Naive thymus-derived CD4-positive, alpha-beta T cell (primary cell): ENCODE measurements around the gene MKNK2. TPM values are rescaled to one million over a fixed set of nuclear protein-coding genes. Genes with fewer than 3 reads are reported as not detected.
"Not testable (repeated sequence)": the region's sequence is repeated elsewhere in the genome, so short reads cannot be mapped to it uniquely, and the experiment has no call there.

ENCODE experiments used
- ATAC-seq: fragments of 150-1000 bp; cut with Tn5 transposase; 2 replicates; pipeline ENCODE4 v1.10.0; 2021; ENCODE audit warnings: mild to moderate bottlenecking, moderate library complexity
- CTCF ChIA-PET: fragments of 350-600 bp; sonication (Branson Sonifier 250); formaldehyde crosslinking; loops from one replicate; lab custom pipeline; 2021; ENCODE audit warnings: antibody characterized with exemption; lab: Charles Lee
- POLR2A ChIA-PET: fragments of 350-600 bp; sonication (Branson Sonifier 250); formaldehyde crosslinking; loops from one replicate; lab custom pipeline; 2021; ENCODE audit warnings: antibody characterized with exemption, inconsistent platforms; lab: Charles Lee
- DNase-seq, 9 donors: peaks; one replicate each; pipeline versions ENCODE4 v3.0.0 to v3.0.0-alpha.2; 2020 to 2022; ENCODE audit warnings: mixed read lengths in 1 of 9
- H3K27ac ChIP-seq: one replicate; pipeline ENCODE4 v1.7.0; 2013; ENCODE audit warnings: mild to moderate bottlenecking, low read depth, low read length, moderate library complexity
- H3K27me3 ChIP-seq, 2 donors: one replicate each; pipeline ENCODE4 v1.7.0; 2013; ENCODE audit warnings: low read length in 2 of 2, mild to moderate bottlenecking in 2 of 2, moderate library complexity in 2 of 2; ENCODE audit not compliant: control insufficient read depth in 2 of 2, insufficient read depth in 2 of 2
- H3K36me3 ChIP-seq, 3 experiments: 1 replicate in 2 of 3; 2 replicates in 1 of 3; pipeline ENCODE4 v1.7.0; 2013; ENCODE audit warnings: low read length in 3 of 3, mild to moderate bottlenecking in 3 of 3, moderate library complexity in 1 of 3; ENCODE audit not compliant: insufficient read depth in 3 of 3, control insufficient read depth in 2 of 3
- H3K4me1 ChIP-seq, 2 donors: one replicate each; pipeline ENCODE4 v1.7.0; 2013; ENCODE audit warnings: low read length in 2 of 2, mild to moderate bottlenecking in 2 of 2, moderate library complexity in 1 of 2; ENCODE audit not compliant: control insufficient read depth in 2 of 2, insufficient read depth in 2 of 2
- H3K4me3 ChIP-seq: 2 replicates; pipeline ENCODE4 v1.7.0; 2013; ENCODE audit warnings: mild to moderate bottlenecking, low read length
- H3K9me3 ChIP-seq, 3 experiments: 1 replicate in 2 of 3; 2 replicates in 1 of 3; pipeline ENCODE4 v1.7.0; 2013; ENCODE audit warnings: low read length in 3 of 3; ENCODE audit not compliant: control insufficient read depth in 2 of 3
- H3K27ac Mint-ChIP-seq, 9 donors: one replicate each; pipeline ENCODE4 v1.8.0; 2020 to 2022; ENCODE audit warnings: mixed read lengths in 9 of 9, mild to moderate bottlenecking in 8 of 9, moderate library complexity in 5 of 9, inconsistent platforms in 2 of 9
- H3K27me3 Mint-ChIP-seq, 5 donors: one replicate each; pipeline ENCODE4 v1.8.0; 2021 to 2022; ENCODE audit warnings: mixed read lengths in 5 of 5, mild to moderate bottlenecking in 1 of 5
- H3K36me3 Mint-ChIP-seq, 5 donors: one replicate each; pipeline ENCODE4 v1.8.0; 2020 to 2022; ENCODE audit warnings: mixed read lengths in 5 of 5, mild to moderate bottlenecking in 3 of 5, inconsistent platforms in 1 of 5
- H3K4me1 Mint-ChIP-seq, 7 donors: one replicate each; pipeline ENCODE4 v1.8.0; 2020 to 2022; ENCODE audit warnings: mixed read lengths in 7 of 7, mild to moderate bottlenecking in 3 of 7, inconsistent platforms in 1 of 7
- H3K4me3 Mint-ChIP-seq, 10 donors: one replicate each; pipeline ENCODE4 v1.8.0; 2020 to 2022; ENCODE audit warnings: mild to moderate bottlenecking in 10 of 10, mixed read lengths in 10 of 10, moderate library complexity in 6 of 10, inconsistent platforms in 2 of 10
- H3K9me3 Mint-ChIP-seq, 11 donors: one replicate each; pipeline ENCODE4 v1.8.0; 2020 to 2022; ENCODE audit warnings: mixed read lengths in 11 of 11, mild to moderate bottlenecking in 4 of 11, inconsistent platforms in 1 of 11, moderate library complexity in 1 of 11
- intact Hi-C, 2 donors: fragments of 100-400 bp; cut with micrococcal nuclease; formaldehyde crosslinking; loops; one replicate each; pipeline ENCODE4 v1.15.1; 2023
- polyA plus RNA-seq, 2 donors: library from polyadenylated mRNA; unstranded; fragments of 300-500 nt; fragmentation: Illumina TruSeq; gene quantifications; one replicate each; pipeline ENCODE4 v1.2.3, GENCODE V29; 2021
- total RNA-seq, 6 experiments: library from RNA in 5 of 6; stranded (reverse) in 5 of 6; gene quantifications; 1 replicate in 5 of 6; 2 replicates in 1 of 6; pipeline ENCODE4 v1.2.3 and lab custom pipeline; 2021 to 2026

MKNK2 gene
- total and polyA plus RNA-seq, 7 experiments from 2014 or later = 28.8 to 347 (median 200) TPM

GRCh38 chr19:2037651-2038255 is 13.3 kb downstream of the MKNK2 start:
- H3K9me3 Mint-ChIP-seq = peaks cover 0 to 3% (median 0%) of the 10 kb centered on the region in 11 donors
- POLR2A ChIA-PET = interaction anchor here (0.7 to 5.5 kb wide), 4 partner anchors 12 to 46 kb away, joined by 3 to 21 read pairs (median 4); no protein-coding TSS in a partner anchor
- ATAC-seq (no peak), DNase-seq (no peak)
- H3K27ac ChIP-seq = no peak overlapping the region
- H3K27ac Mint-ChIP-seq = peak overlapping the region in 3 of 9 donors; percentile 17 to 60 (median 38)
- H3K4me1 ChIP-seq = peaks cover 20 to 40% of the 10 kb centered on the region in 2 donors
- intact Hi-C loops = no loop called here
- peaks cover 2 to 31% (median 20%) of the 10 kb centered on the region in 7 donors for H3K4me1 Mint-ChIP-seq
- no peak overlapping the region for H3K4me3 ChIP-seq
- H3K27me3 ChIP-seq = no peaks in the 10 kb centered on the region
- H3K27me3 Mint-ChIP-seq = no peaks in the 10 kb centered on the region
- H3K36me3 ChIP-seq = peaks cover 0 to 45% (median 24%) of the 10 kb centered on the region in 3 experiments
- H3K36me3 Mint-ChIP-seq = peaks cover 0 to 5% (median 0%) of the 10 kb centered on the region in 5 donors
- CTCF ChIA-PET = interaction anchor here (0.6 to 0.9 kb wide), 2 partner anchors 18 to 46 kb away, joined by 3 to 9 read pairs; no protein-coding TSS in a partner anchor
- H3K9me3 ChIP-seq = peaks cover 0 to 4% (median 0%) of the 10 kb centered on the region in 3 experiments
- H3K4me3 Mint-ChIP-seq = no peak overlapping the region

GRCh38 chr19:2036424-2036823 is 14.6 kb downstream of the MKNK2 start:
- no peaks in the 10 kb centered on the region for H3K27me3 ChIP-seq
- no peak for ATAC-seq
- intact Hi-C loops = no loop called here
- DNase-seq = no peak
- H3K4me3 ChIP-seq = no peak overlapping the region
- peak overlapping the region in 2 of 9 donors; percentile 5 to 19 for H3K27ac Mint-ChIP-seq
- H3K4me1 Mint-ChIP-seq = peaks cover 11 to 41% (median 28%) of the 10 kb centered on the region in 7 donors
- ChIA-PET CTCF (no interaction called here), POLR2A (interaction anchor here (1.8 to 2.5 kb wide), 2 partner anchors 7 to 16 kb away, joined by 7 to 13 read pairs; no protein-coding TSS in a partner anchor)
- H3K36me3 ChIP-seq = peaks cover 0 to 40% (median 20%) of the 10 kb centered on the region in 3 experiments
- peaks cover 20 to 38% of the 10 kb centered on the region in 2 donors for H3K4me1 ChIP-seq
- H3K9me3 Mint-ChIP-seq = peaks cover 0 to 3% (median 0%) of the 10 kb centered on the region in 11 donors
- H3K36me3 Mint-ChIP-seq = peaks cover 0 to 5% (median 0%) of the 10 kb centered on the region in 5 donors
- no peak overlapping the region for H3K4me3 Mint-ChIP-seq
- H3K27ac ChIP-seq = no peak overlapping the region
- H3K9me3 ChIP-seq = peaks cover 0 to 4% (median 0%) of the 10 kb centered on the region in 3 experiments
- H3K27me3 Mint-ChIP-seq = no peaks in the 10 kb centered on the region

- peaks cover 14 to 29% of the 10 kb centered on the region in 2 donors for H3K4me1 ChIP-seq
- POLR2A ChIA-PET = interaction anchor here (1.3 to 2.5 kb wide), 4 partner anchors 8 to 26 kb away, joined by 4 to 13 read pairs (median 8); no protein-coding TSS in a partner anchor
- Mint-ChIP-seq H3K4me3 (peak overlapping the region in 1 of 10 donors; percentile 47), H3K27me3 (no peaks in the 10 kb centered on the region), H3K9me3 (peaks cover 0 to 3% (median 0%) of the 10 kb centered on the region in 11 donors), H3K27ac (peak overlapping the region in 4 of 9 donors; percentile 23 to 68 (median 44)), H3K36me3 (peaks cover 0 to 5% (median 0%) of the 10 kb centered on the region in 5 donors), H3K4me1 (peaks cover 11 to 34% (median 28%) of the 10 kb centered on the region in 7 donors)
- no peak for ATAC-seq
- no peaks in the 10 kb centered on the region for H3K27me3 ChIP-seq
- H3K27ac ChIP-seq = no peak overlapping the region
- H3K4me3 ChIP-seq = no peak overlapping the region
- H3K9me3 ChIP-seq = peaks cover 0 to 4% (median 0%) of the 10 kb centered on the region in 3 experiments
- intact Hi-C loops = no loop called here
- CTCF ChIA-PET = interaction anchor here (0.8 kb wide), 1 partner anchor 12 kb away, joined by 3 read pairs; no protein-coding TSS in a partner anchor
- no peak for DNase-seq
- H3K36me3 ChIP-seq = peaks cover 0 to 31% (median 14%) of the 10 kb centered on the region in 3 experiments
Measured at GRCh38 chr19:2035590-2035991, 15.5 kb downstream of the MKNK2 start.

GRCh38 chr19:2034729-2035589 is 16.1 kb downstream of the MKNK2 start:
- no peaks in the 10 kb centered on the region for H3K27me3 ChIP-seq
- CTCF ChIA-PET = interaction anchor here (0.8 kb wide), 1 partner anchor 13 kb away, joined by 3 read pairs; no protein-coding TSS in a partner anchor
- Mint-ChIP-seq H3K4me1 (peaks cover 11 to 34% (median 28%) of the 10 kb centered on the region in 7 donors), H3K27me3 (no peaks in the 10 kb centered on the region), H3K4me3 (peak overlapping the region in 6 of 10 donors; percentile 6 to 55 (median 33)), H3K27ac (peak overlapping the region in 8 of 9 donors; percentile 23 to 73 (median 61)), H3K36me3 (peaks cover 0 to 5% (median 0%) of the 10 kb centered on the region in 5 donors), H3K9me3 (peaks cover 0 to 3% (median 0%) of the 10 kb centered on the region in 11 donors)
- H3K4me1 ChIP-seq = peaks cover 14 to 26% of the 10 kb centered on the region in 2 donors
- H3K9me3 ChIP-seq = peaks cover 0 to 4% (median 0%) of the 10 kb centered on the region in 3 experiments
- peak; percentile 80 for ATAC-seq
- no peak overlapping the region for H3K4me3 ChIP-seq
- H3K27ac ChIP-seq = no peak overlapping the region
- intact Hi-C loops = no loop called here
- peak in 8 of 9 donors; percentile 42 to 84 (median 54) for DNase-seq
- peaks cover 0 to 25% (median 8%) of the 10 kb centered on the region in 3 experiments for H3K36me3 ChIP-seq
- POLR2A ChIA-PET = interaction anchor here (0.6 to 2.5 kb wide), 6 partner anchors 9 to 1024 kb away, joined by 3 to 13 read pairs (median 6); no protein-coding TSS in a partner anchor

- Histone ChIP-seq H3K4me1 (peaks cover 14 to 26% of the 10 kb centered on the region in 2 donors), H3K36me3 (peaks cover 0 to 18% (median 1%) of the 10 kb centered on the region in 3 experiments)
- peaks cover 11 to 34% (median 27%) of the 10 kb centered on the region in 7 donors for H3K4me1 Mint-ChIP-seq
- DNase-seq, H3K9me3 ChIP-seq, intact Hi-C loops, H3K4me3 ChIP-seq, H3K36me3 Mint-ChIP-seq, H3K27me3 ChIP-seq, H3K27me3 Mint-ChIP-seq, ATAC-seq, H3K9me3 Mint-ChIP-seq, H3K27ac ChIP-seq: not testable (repeated sequence)
- ChIA-PET CTCF (interaction anchor here (0.9 to 1.3 kb wide), 2 partner anchors 17 to 18 kb away, joined by 3 read pairs; no protein-coding TSS in a partner anchor), POLR2A (interaction anchor here (0.6 to 2.9 kb wide), 8 partner anchors 9 to 1025 kb away, joined by 3 to 34 read pairs (median 6); no protein-coding TSS in a partner anchor)
- H3K4me3 Mint-ChIP-seq = peak overlapping the region in 1 of 10 donors; percentile 23
- H3K27ac Mint-ChIP-seq = peak overlapping the region in 1 of 9 donors; percentile 62
Measured at GRCh38 chr19:2034253-2034652, 16.8 kb downstream of the MKNK2 start.
